GM21619 (cell line): ENCODE data around the gene ATF4.

Experiments used
- ATAC-seq: cut with Tn5 transposase; IDR thresholded peaks from one replicate; pipeline ENCODE4 v1.9.1; 2021; ENCODE audit not compliant: unreplicated experiment

Gene ATF4

GRCh38 chr22:39520226-39521105 lies at the start of gene ATF4:
ATF4 (plus strand) TSS chr22:39520562; CDS start chr22:39521446, 884 bp downstream.
- peak; percentile 36 for ATAC-seq

GRCh38 chr22:39471381-39472141 lies 48.8 kb upstream of the ATF4 start:
- ATAC-seq = peak; percentile 56

- no peak for ATAC-seq
Observed at GRCh38 chr22:39472570-39473556, 47.5 kb upstream of the ATF4 start.

GRCh38 chr22:39473851-39474250 lies 46.5 kb upstream of the ATF4 start:
- no peak for ATAC-seq

GRCh38 chr22:39474351-39475111 lies 45.8 kb upstream of the ATF4 start:
- no peak for ATAC-seq

- no peak for ATAC-seq
Observed at GRCh38 chr22:39475337-39475736, 45.0 kb upstream of the ATF4 start.

- ATAC-seq = no peak
Observed at GRCh38 chr22:39475902-39476301, 44.5 kb upstream of the ATF4 start.

GRCh38 chr22:39476664-39477063 lies 43.7 kb upstream of the ATF4 start:
- no peak for ATAC-seq

- ATAC-seq = no peak
Observed at GRCh38 chr22:39477542-39477941, 42.8 kb upstream of the ATF4 start.

GRCh38 chr22:39478441-39478850 lies 41.9 kb upstream of the ATF4 start:
- no peak for ATAC-seq

GRCh38 chr22:39479254-39479653 lies 41.1 kb upstream of the ATF4 start:
- no peak for ATAC-seq

- ATAC-seq = no peak
Observed at GRCh38 chr22:39480557-39480956, 39.8 kb upstream of the ATF4 start.

- no peak for ATAC-seq
Observed at GRCh38 chr22:39481054-39481453, 39.3 kb upstream of the ATF4 start.

- ATAC-seq = no peak
Observed at GRCh38 chr22:39481595-39481994, 38.8 kb upstream of the ATF4 start.

GRCh38 chr22:39482768-39483167 lies 37.6 kb upstream of the ATF4 start:
- ATAC-seq = no peak

- no peak for ATAC-seq
Observed at GRCh38 chr22:39486951-39487825, 33.2 kb upstream of the ATF4 start.

- ATAC-seq = no peak
Observed at GRCh38 chr22:39487826-39488520, 32.4 kb upstream of the ATF4 start.

- ATAC-seq = no peak
Observed at GRCh38 chr22:39488563-39489083, 31.7 kb upstream of the ATF4 start.
